Measurements from ENCODE around the gene ABCA5.

ABCA5 gene

DNA sequence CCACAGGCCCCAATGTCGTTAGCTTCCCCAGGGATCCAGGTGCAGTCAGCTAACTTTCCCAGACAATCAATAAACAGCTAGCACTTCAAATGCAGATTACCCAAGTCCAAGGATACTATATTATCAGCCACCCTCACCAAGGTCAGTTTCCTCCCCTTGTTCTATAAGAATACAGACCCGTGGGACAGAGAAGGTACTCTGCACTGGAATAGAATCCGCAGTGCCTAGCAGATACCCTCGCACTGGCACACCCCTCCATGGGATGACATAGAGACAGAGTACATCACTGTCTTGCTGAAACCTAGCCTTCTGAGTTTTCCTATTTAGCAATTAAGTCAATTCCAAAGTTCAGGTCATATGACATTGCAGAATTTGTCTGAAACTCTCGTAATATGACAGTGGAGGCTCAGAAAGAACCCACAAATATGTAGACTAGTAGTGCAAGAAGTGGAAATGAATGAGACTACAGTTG lies 58.4 kb downstream of the ABCA5 start:
- no peak for DNase-seq (ENCODE audit: low read depth, low spot score)

DNA sequence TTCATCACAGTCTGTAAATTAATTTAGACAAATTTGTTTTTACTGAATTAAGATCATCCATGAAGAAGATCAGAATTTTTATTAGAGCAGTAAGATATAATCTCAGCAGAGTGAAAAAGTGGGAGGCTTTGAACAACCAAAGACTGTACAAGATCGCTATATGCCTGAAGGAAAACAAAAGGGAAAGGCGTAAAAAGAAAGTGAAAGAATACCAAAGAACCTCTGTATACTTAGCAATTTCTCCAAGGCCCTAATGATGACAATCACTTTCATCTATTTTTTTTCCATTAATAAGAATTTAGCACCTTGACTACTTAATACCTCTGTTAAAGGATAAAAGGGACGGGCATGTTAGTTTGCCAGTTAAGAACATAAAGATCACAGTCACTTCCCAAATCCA lies 59.7 kb downstream of the ABCA5 start:
- DNase-seq (ENCODE audit: low read depth, low spot score): no peak

DNA sequence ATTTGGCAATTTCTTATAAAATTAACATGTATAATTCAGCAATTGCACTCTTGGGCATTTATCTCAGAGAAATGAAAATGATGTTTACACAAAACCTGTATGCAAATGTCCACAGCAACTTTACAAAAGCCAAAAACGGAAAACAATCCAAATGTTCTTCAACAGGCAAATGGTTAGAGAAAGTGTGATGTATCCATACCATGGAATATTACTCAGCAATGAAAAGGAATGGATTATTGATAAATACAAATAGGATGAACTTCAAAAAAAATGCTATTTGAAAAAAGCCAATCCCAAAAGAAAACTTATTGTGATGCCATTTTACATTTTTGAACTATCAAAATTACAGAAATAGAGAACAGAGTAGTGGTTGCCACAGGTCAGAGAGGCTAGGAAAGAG lies 61.1 kb downstream of the ABCA5 start:
- DNase-seq (ENCODE audit: low read depth, low spot score): no peak

DNA sequence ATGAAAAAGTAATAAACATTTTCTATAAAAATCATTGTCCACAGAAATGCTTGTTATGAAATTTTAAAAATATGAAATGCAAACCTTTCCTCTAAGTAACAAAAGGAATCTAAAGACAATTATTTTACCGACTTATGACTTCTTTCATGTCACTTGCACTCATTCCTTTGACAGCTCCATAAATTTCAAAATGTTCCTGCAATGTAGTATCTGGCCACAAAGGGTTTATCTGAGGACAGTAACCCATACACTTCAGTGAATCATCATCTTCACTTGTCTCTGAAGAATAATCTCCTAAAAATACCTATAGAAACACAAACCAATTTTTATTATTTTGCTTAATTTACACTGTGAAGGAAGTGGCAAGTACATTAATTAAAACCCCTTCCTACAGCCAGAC lies 72.7 kb downstream of the ABCA5 start:
- DNase-seq (ENCODE audit: low read depth, low spot score): no peak

DNA sequence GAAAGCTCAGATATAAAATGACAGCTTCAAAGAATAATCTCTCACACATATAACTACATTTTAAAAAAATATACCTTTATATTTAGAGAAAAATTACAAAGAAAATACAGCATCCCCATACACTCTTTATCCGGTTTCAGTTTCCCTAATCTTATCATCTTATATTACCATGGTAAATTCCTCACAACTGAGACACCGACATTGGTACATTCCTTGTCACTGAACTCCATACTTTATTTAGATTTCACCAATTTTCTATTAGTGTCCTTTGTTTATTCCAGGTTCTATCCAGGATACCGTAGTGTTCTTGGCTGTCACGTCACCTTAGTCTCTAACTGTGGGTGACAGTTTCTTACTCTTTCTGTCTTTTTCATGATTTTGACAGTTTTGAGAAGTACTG lies 76.3 kb downstream of the ABCA5 start:
- DNase-seq (ENCODE audit: low read depth, low spot score): no peak

DNA sequence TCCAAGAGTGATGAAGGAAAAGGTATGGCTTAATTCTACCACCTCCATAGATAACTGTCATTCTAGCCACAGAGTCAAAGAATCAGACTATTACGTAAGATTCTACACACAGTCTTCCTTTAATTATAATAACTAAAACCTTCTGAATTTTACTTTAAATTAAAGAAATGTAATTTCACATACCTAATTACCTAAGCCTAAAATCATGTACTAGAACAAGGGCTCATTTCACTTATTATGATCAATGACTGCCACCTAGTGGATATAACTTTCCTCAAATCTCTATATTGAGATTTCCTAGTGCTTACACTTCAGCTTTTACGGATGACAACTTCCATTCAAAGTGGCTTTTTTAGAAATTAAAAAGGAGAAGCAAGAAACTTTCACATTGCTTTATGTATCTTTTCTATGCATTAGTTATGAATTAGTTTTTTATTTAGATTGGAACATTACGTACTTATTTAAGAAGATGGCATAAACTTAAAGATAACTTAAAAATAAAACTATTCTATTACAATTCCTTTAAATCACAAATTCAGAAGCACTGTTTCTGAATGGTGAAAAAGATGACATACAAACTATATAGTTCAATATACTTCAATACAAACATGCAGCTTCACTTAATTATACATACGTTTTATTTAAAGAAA lies 80.1 kb downstream of the ABCA5 start:
- DNase-seq (ENCODE audit: low read depth, low spot score): no peak

DNA sequence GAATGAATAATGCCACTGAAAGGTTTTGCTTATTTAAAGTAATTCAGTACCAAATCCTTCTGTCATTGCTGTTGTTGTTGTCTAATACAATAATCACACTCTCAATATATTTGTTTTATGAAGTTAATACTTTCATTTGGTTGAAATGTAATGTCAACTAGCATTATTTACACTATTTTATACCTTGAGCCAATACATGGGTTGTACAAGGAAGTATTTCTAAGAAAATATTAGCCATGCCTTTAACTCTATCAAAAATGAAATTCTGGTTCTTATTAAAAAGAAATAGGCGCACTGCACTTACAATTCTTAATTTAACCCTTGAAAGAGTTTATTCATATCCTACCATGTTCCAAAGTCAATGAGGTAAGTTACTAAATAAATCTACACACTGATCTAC lies 80.7 kb downstream of the ABCA5 start:
- no peak for DNase-seq (ENCODE audit: low read depth, low spot score)

DNA sequence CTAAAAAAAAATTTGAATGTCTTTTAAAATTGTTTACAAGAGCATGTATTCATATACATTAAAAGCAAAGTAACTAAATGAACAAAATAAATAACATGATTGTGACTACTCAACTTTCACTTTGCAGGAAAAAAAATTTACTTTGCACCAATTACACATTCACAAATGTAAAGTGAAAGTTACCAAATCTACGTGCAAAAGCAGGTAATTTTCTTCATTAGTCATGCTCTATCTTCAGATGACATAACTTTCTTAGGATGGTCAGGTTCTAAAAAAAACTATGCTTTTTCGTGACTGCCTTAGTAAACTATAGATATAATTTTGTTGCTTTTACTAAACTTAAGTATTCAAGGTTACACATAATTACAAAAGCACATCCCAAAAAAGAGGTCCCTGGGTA lies 81.3 kb downstream of the ABCA5 start:
- no peak for DNase-seq (ENCODE audit: low read depth, low spot score)

DNA sequence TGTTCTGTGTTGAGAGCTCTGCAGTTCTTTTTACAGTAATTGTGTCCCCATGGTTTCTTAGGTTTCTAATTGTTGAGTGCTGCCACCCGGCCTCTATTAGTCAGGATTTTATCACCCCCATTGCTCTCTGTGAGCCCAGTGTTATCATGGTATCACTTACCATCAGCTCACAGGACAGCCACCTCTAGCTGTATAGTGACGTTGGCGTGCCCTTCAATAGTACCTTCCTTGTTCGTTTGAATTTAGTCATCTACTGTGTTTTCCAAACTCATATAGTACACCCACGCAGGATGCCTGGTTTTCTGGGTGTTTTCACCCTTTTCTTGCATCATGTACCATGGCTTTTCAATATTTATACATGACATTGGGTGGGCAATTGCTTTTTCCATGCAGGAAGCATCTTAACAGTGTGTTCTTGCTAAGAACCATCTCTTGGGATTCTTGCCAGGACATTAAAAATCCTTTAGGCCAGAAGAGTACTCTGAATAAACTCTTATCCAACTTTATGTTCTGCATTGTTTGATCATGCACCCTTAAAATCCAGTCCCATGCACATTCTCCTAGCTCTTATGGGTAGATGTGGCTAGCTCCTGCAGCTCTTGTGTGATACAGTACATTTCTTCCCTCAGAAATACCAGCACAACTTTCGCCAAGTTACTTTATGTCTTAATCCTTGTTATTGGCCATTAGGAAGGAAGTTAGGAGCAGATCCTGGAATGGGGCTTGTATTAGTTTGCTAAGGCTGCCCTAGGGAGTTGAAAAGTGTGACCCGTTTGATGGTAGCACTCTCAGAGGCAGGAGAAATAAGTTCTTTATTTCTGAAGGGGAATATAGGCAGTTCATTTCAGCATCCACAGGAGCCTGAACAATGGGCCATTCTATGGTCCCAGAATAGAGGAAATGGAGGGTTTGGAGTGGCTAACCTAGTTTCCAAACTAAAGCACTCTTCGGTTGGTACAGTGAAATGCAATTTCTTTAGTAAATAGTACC lies 87.0 kb downstream of the ABCA5 start:
- no peak for DNase-seq (ENCODE audit: low read depth, low spot score)

DNA sequence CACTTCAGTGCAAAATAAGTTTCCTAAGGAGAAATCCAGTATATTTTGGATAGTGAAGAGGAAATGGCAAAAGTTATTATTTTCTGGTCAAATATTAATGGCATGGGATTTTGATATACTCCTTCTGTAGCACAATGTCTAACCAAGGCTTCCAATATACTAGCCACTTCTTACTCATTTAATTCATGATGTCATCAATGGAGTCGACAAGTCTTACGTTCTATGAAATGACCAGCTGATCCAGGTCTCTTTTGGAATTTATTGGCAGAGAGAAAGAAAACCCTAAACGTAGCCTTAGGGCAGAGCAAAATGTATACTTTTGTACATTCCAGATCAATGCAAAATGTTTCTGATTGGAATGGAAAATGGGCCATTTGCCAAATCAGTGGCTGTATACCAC lies 90.0 kb downstream of the ABCA5 start:
- DNase-seq (ENCODE audit: low read depth, low spot score): no peak

DNA sequence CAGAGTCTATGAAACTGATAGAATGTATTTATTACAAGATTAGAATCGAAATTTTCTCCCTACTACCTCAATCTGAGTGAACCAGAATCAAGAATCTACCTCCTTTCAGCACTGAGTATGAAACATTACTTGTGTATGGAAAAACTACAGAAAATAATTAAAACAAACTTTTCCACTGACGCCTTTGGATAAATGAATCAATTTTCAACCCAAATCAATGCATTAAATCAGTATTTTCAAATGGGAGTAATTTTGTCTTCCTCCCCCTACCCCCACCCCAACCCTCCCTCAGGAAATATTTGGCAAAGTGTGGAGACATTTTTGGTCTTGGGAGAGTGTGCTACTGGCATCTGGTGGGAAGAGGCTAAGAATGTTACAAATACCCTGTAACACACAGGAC lies 90.5 kb downstream of the ABCA5 start:
- no peak for DNase-seq (ENCODE audit: low read depth, low spot score)

DNA sequence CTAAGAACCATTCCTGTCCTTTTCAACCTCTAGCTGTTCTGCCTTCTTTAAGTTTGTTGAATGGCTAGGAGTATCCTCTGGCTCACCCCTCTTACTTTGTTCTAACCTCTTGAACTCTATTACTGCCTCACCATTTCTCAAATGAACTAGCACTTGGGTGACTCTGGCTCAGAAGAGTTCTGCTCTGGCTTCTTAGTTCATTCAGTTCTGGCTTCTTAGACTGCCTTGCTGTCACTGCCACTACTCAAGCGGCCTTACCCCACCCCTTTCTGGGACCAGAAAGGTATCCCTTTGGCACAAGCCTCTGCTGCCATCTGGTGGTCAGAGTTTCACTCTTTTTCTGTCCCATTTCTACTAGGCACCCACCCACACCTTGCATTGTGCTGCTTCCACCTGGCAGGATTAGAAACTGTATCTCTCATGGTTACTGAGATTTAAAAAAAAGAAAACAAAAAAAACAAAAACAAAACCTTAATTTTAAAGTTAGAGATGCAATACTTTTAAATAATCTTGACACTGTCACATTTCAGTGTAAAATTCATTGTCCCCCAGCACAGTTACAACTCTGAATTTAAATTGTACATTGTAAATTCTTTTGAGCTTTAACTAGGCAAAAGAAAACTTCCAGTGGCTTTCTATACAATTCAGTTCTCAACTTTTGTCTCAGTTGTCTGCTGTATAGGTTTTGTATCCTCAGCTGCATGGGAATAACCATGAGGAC lies 91.4 kb downstream of the ABCA5 start:
- DNase-seq (ENCODE audit: low read depth, low spot score): peak; percentile 57

DNA sequence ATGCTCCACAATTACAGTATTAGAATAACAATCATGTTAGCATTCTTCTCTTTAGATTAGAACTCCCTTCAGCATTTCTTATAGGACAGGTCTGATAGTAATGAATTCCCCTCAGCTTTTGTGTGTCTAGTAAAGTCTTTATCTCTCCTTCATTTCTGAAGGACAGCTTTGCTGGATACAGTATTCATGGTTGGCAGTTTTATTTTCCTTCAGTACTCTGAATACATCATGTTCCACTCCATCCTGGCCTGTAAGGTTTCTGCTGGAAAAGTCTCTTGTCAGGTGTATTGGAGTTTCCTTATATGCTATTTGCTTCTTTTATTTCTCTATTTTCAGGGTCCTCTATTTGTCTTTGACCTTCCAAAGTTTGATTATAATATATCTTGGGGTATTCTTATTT lies 94.3 kb downstream of the ABCA5 start:
- no peak for DNase-seq (ENCODE audit: low read depth, low spot score)

DNA sequence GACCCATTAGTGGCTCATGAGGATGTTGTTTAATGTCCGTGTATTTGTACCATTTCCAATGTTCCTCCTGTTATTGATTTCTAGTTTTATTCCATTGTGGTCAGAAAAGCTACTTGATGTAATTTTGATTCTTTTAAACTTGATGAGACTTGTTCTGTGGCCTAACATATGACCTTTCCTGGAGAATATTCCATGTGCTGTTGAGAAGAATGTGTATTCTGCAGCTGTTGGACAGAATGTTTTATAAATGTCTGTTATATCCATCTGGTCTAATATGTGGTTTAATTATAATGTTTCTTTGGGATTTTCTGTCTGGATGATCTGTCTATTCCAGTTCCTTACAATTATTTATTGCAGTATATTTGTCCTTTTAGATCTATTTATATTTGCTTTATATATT lies 95.4 kb downstream of the ABCA5 start:
- DNase-seq (ENCODE audit: low read depth, low spot score): no peak

DNA sequence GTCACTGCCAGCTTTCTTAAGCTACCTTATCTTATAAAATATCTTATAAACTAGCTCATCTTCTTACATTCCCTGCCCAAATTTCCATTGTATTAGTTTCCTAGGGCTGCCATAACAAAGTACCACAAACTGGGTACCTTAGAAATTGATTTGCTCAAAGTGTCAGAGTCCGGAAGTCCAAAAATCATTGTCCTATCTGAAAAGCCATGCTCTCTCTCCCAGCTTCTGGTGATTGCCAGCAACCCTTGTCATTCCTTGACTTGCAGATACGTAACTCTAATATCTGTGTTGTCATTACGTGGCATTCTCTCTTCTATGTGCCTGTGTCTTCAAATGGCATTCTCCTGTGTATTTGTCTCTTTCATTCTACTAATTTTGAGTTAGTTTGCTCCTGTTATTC lies 96.0 kb downstream of the ABCA5 start:
- DNase-seq (ENCODE audit: low read depth, low spot score): no peak

DNA sequence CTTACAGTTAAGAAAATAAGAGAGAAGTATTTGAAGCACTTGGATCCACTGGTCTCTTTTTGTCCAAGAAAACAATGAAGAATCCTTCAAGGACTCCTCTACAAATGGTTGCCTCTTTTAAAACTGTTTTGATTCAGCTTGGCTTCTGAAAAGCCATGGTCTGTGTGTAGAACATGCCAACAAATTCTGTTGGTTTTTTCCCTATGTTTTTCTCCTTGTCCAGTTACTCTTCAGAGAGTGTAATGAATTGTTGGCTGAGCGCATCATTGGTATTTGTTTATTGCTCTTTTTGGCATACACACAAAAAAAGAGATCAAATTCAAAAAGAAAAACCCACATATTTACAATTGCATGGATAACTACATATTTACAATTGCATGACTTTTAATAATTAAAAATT lies 98.4 kb downstream of the ABCA5 start, which contains the start of gene ABCA10:
Gene ABCA10, minus strand, starts transcription at position 249 of the 400 bp plus-strand sequence. CDS start 3,466 bp downstream, outside the sequence.
- DNase-seq (ENCODE audit: low read depth, low spot score): no peak

DNA sequence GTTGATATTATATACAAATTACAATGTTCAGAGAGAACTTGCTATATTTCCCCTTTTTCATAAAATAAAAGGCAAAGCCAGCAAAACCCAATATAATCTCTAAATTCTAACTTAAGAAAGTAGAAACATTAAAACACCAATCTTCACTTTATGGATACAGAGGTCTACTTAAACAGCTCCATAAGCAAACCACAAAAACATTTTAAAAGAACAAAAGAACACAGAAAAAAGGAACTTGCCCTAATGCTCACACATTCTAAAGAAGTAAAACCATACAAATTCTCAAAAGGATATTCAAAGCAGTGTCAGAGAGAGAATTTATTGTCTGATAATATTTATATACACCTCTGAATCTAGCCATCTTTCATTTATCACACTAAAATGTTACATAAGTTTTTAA lies 98.9 kb downstream of the ABCA5 start:
- no peak for DNase-seq (ENCODE audit: low read depth, low spot score)

DNA sequence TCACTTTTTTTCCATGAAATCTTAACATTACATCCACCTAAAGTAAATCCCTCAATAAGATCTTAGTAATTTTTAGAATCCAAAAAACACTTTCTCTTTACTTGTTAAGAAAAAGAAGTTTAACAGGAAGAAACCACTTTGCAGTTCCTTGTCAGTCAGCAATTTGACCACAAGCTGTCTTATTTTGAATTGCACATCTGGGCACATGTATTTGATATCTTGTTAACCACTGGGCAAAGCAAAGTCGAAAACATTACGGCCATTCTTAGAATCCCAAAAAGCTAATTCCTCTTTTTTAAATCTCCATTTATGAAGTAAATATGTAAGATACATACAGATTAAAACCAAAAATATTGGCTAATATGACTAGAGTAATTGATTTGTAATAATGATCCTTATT lies 99.4 kb downstream of the ABCA5 start:
- DNase-seq (ENCODE audit: low read depth, low spot score): no peak

DNA sequence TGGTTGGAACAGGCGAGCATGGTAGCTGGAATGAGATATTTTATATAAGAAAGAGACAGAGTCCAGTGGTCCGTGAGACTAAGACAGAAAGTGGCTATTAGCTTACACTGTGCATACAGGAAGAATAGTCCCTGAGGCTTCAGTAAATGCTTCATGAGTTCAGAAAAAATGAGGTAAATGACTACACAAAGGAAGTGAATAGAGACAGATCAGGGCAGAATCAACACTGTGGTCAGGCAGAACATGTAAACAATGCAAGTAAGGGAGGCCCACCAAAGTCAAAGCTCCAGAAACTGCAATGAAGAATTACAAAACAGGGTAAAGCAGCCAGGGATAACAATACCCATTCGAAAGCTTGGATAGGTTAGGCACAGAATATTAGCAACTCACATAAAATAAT lies 103.1 kb downstream of the ABCA5 start:
- DNase-seq (ENCODE audit: low read depth, low spot score): peak; percentile 17

DNA sequence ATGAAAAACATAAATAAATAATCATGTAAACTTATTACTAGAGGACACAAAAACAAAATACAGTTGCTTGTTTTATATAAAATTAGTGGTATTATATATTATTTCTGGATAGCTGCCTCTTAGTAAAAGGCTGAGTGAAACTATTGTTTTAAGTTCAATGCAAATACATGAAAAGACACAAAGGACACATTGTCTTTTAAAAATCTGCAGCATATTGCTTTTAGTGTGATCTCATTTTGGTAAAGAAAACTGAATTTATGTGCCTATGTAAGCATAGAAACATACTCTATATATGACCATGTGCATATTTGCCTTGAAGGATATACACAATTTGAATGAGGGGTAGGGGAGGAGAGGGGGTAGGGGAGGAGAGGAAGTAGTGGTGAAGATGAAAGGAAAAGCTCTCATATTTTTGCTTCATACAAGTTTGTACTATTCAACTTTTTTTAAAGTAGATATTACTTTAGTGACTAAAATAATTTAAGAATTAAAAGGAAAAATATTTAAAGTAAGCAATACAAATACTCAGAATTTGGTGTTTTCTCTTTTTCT lies 104.2 kb downstream of the ABCA5 start:
- no peak for DNase-seq (ENCODE audit: low read depth, low spot score)

DNA sequence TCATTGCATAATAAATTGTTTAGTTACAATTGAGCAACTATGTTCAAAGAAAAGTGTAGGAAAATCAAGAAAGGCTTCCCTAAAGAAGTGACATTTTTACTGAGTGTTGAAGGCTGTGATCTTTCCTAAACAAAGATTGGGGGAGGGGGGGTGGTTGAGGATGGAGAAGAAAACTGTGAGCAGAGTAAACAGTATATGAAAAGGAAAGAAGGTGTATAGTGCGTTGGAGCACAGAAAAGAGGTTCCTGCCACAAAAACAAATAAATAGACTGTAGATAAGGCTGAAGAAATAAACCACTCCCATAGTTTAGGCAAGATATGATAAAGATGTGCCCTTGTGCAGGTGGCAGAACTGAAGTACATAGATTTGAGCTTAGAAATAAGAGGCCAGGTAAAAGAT lies 106.8 kb downstream of the ABCA5 start:
- no peak for DNase-seq (ENCODE audit: low read depth, low spot score)

DNA sequence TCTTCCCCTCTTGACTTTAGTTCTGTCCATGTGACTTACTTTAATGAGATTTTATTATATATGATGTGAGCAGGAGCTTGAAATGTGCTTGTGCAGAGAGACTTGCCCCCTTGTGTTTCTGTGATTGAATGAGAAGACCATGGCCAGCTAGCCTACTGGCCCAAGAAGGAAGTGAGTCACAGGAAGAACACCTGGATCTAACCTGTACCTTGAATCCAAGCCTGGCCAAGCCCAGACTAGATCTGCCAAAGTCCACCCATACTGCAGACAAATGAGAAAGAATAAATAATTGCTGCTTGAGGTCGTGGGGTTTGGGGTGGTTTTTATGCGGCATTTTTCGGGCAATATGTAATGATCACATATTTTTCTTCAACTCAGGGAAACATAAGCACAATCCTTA lies 107.9 kb downstream of the ABCA5 start:
- no peak for DNase-seq (ENCODE audit: low read depth, low spot score)
